ENCODE data around the gene ZBTB17.

DNA sequence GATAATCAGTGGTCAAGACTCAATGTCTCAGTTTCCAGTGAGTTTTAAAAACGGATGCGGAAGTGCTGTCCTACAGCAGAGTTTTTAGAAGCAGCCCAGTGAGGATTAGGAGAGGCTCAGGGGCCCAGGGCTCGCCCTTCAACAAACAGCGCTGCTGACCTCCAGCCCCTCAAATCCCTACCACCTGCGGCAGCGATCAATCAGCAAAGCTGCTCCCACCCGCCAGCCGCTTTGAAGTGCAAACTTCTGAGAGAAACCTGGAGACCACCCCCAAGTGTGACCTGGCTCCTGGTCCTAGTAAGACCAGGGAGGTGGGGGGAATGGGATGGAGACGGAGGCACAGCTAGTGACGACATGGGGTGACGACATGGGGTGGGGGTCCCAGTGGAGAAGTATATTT is 14.4 kb downstream of the ZBTB17 start:
- TF ChIP-seq POLR2A (IDR thresholded peaks at IDR 0.05), result no peak
- TF ChIP-seq, protein P1, sequence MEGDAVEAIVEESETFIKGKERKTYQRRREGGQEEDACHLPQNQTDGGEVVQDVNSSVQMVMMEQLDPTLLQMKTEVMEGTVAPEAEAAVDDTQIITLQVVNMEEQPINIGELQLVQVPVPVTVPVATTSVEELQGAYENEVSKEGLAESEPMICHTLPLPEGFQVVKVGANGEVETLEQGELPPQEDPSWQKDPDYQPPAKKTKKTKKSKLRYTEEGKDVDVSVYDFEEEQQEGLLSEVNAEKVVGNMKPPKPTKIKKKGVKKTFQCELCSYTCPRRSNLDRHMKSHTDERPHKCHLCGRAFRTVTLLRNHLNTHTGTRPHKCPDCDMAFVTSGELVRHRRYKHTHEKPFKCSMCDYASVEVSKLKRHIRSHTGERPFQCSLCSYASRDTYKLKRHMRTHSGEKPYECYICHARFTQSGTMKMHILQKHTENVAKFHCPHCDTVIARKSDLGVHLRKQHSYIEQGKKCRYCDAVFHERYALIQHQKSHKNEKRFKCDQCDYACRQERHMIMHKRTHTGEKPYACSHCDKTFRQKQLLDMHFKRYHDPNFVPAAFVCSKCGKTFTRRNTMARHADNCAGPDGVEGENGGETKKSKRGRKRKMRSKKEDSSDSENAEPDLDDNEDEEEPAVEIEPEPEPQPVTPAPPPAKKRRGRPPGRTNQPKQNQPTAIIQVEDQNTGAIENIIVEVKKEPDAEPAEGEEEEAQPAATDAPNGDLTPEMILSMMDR (IDR thresholded peaks at IDR 0.05), result no peak
